ENCODE measurements around the gene KLHL29.
"Not testable (repeated sequence)": the region's sequence is repeated elsewhere in the genome, so short reads cannot be mapped to it uniquely, and the experiment has no call there.

The KLHL29 gene

GRCh38 chr2:23384551-23385343, at the start of gene KLHL29:
TSS of gene KLHL29 (plus strand) at chr2:23385179. CDS start at chr2:23562197, 177,018 bp downstream.
- peak; percentile 81 for DNase-seq

GRCh38 chr2:23335550-23335949, 49.4 kb upstream of the KLHL29 start:
- no peak for DNase-seq

GRCh38 chr2:23342075-23342474, 42.9 kb upstream of the KLHL29 start:
- DNase-seq, result no peak

GRCh38 chr2:23346029-23346428, 39.0 kb upstream of the KLHL29 start:
- no peak for DNase-seq

GRCh38 chr2:23346781-23347180, 38.2 kb upstream of the KLHL29 start:
- no peak for DNase-seq

GRCh38 chr2:23347471-23348092, 37.4 kb upstream of the KLHL29 start:
- DNase-seq, result no peak

- DNase-seq, result not testable (repeated sequence)
Measured at GRCh38 chr2:23348093-23348481, 36.9 kb upstream of the KLHL29 start.

- no peak for DNase-seq
Measured at GRCh38 chr2:23349508-23349907, 35.5 kb upstream of the KLHL29 start.

GRCh38 chr2:23350041-23350791, 34.8 kb upstream of the KLHL29 start:
- no peak for DNase-seq

- no peak for DNase-seq
Measured at GRCh38 chr2:23350792-23351355, 34.1 kb upstream of the KLHL29 start.

GRCh38 chr2:23351388-23352141, 33.4 kb upstream of the KLHL29 start:
- DNase-seq, result peak; percentile 71

- DNase-seq, result no peak
Measured at GRCh38 chr2:23354554-23354953, 30.4 kb upstream of the KLHL29 start.

GRCh38 chr2:23355001-23355400, 30.0 kb upstream of the KLHL29 start:
- no peak for DNase-seq

- no peak for DNase-seq
Measured at GRCh38 chr2:23356711-23357110, 28.3 kb upstream of the KLHL29 start.

GRCh38 chr2:23359631-23360567, 25.1 kb upstream of the KLHL29 start:
- no peak for DNase-seq

- DNase-seq, result no peak
Measured at GRCh38 chr2:23360571-23361125, 24.3 kb upstream of the KLHL29 start.

- DNase-seq, result no peak
Measured at GRCh38 chr2:23361152-23361551, 23.8 kb upstream of the KLHL29 start.

GRCh38 chr2:23363268-23363667, 21.7 kb upstream of the KLHL29 start:
- DNase-seq, result no peak

- no peak for DNase-seq
Measured at GRCh38 chr2:23363831-23364230, 21.1 kb upstream of the KLHL29 start.

GRCh38 chr2:23366720-23367119, 18.3 kb upstream of the KLHL29 start:
- DNase-seq, result no peak

- DNase-seq, result peak; percentile 76
Measured at GRCh38 chr2:23367760-23368159, 17.2 kb upstream of the KLHL29 start.

Data from HCEC 1CT (cell line).